Spleen (tissue), 11 donors: ENCODE results near the gene PACSIN1. TPM values are rescaled to one million over a fixed set of nuclear protein-coding genes. Genes with fewer than 3 reads are reported as not detected.

Experiments used
- DNase-seq: peaks from one replicate; pipeline ENCODE4 v3.0.0-alpha.2; 2020
- H3K27ac ChIP-seq, 8 donors: fragments of 200-600 bp; sonication (generic) in 7 of 8; 1 replicate in 4 of 8; 2 replicates in 4 of 8; pipeline versions ENCODE4 v1.5.0 to v1.8.0; 2016 to 2021; ENCODE audit warnings: inconsistent platforms in 4 of 8, mild to moderate bottlenecking in 4 of 8, moderate library complexity in 1 of 8
- H3K27me3 ChIP-seq, 7 donors: fragments of 200-600 bp; sonication (generic) in 6 of 7; replicated peaks in 1 of 7; 1 replicate in 4 of 7; 2 replicates in 3 of 7; pipeline versions ENCODE4 v1.5.0 to v1.8.0; 2016 to 2021; ENCODE audit warnings: inconsistent platforms in 3 of 7, mild to moderate bottlenecking in 1 of 7
- H3K36me3 ChIP-seq, 6 donors: fragments of 200-600 bp; sonication (generic) in 5 of 6; 1 replicate in 4 of 6; 2 replicates in 2 of 6; pipeline versions ENCODE4 v1.5.0 to v1.8.0; 2016 to 2021; ENCODE audit warnings: inconsistent platforms in 2 of 6
- H3K4me1 ChIP-seq, 6 donors: fragments of 200-600 bp; sonication (generic) in 5 of 6; 1 replicate in 3 of 6; 2 replicates in 3 of 6; pipeline versions ENCODE4 v1.5.0 to v1.8.0; 2016 to 2021; ENCODE audit warnings: inconsistent platforms in 3 of 6
- H3K4me3 ChIP-seq, 8 donors: fragments of 200-600 bp; sonication (generic) in 7 of 8; 1 replicate in 4 of 8; 2 replicates in 4 of 8; pipeline versions ENCODE4 v1.5.0 to v1.8.0; 2016 to 2021; ENCODE audit warnings: inconsistent platforms in 4 of 8, mild to moderate bottlenecking in 4 of 8, moderate library complexity in 2 of 8
- H3K9me3 ChIP-seq, 8 donors: fragments of 200-600 bp; sonication (generic) in 7 of 8; 1 replicate in 4 of 8; 2 replicates in 4 of 8; pipeline versions ENCODE4 v1.5.0 to v1.8.0; 2016 to 2021; ENCODE audit warnings: inconsistent platforms in 4 of 8
- CTCF ChIP-seq, 11 experiments: fragments of 200-600 bp in 7 of 11; fragments of 450-650 bp in 4 of 11; sonication (generic) in 4 of 11; IDR thresholded peaks in 8 of 11; conservative IDR thresholded peaks in 3 of 11; 1 replicate in 7 of 11; 2 replicates in 4 of 11; pipeline versions ENCODE4 v1.4.0 to v1.8.0; 2016 to 2021; ENCODE audit warnings: antibody characterized with exemption in 11 of 11, inconsistent platforms in 4 of 11, mild to moderate bottlenecking in 1 of 11
- POLR2A ChIP-seq, 3 donors: fragments of 450-650 bp; IDR thresholded peaks; one replicate each; pipeline ENCODE4 v1.5.1; 2017; ENCODE audit warnings: antibody characterized with exemption in 3 of 3, mild to moderate bottlenecking in 1 of 3
- POLR2AphosphoS5 ChIP-seq, 3 donors: sonication (generic); formaldehyde crosslinking; IDR thresholded peaks; one replicate each; pipeline ENCODE4 v1.5.1; 2017; ENCODE audit warnings: antibody characterized with exemption in 3 of 3
- WGBS, 5 donors: extraction: QIAGEN DNeasy Blood & Tissue Kit in 3 of 5; methylation state at CpG; one replicate each; pipeline versions ENCODE4 v1.1.5 to v1.1.7; 2013 to 2018; 5-methylcytosine and 5-hydroxymethylcytosine counted together
- intact Hi-C: fragments of 100-400 bp; cut with DNase I; formaldehyde crosslinking; loops from one replicate; pipeline ENCODE4 v1.15.0; 2023; ENCODE audit warnings: low total_unique reads
- polyA plus RNA-seq, 3 donors: library from polyadenylated mRNA; stranded (reverse); fragments of 200-250 nt; gene quantifications; one replicate each; pipeline ENCODE4 v1.2.1, GENCODE V29; 2013
- total RNA-seq, 7 donors: library from RNA; depleted of rRNA in 3 of 7; stranded (reverse); fragments of >200 nt in 3 of 7; fragmentation: NEBNext Ultra II Directional in 4 of 7; extraction: Animal tissue kit (Norgen Biotek cat#: 25700) in 4 of 7; gene quantifications; one replicate each; pipeline versions ENCODE4 v1.1.0 to v1.2.1, GENCODE V29; 2016 to 2021
- donor health status: healthy with polysubstance abuse.
- donor health status: DM: no; HTN: no; CAD: no; lungs with moderate emphysema.
- donor health status: DM: no; HTN: no; CAD: no.
- donor health status: Bipolar disorder and iron deficiency.
- donor health status: healthy.
- donor health status: DM: no; HTN: no; CAD: no.
- donor health status: DM: yes; HTN: yes; CAD: no.

The PACSIN1 gene
- total and polyA plus RNA-seq, 10 donors, result 0.66 to 2.8 (median 1.3) TPM

DNA sequence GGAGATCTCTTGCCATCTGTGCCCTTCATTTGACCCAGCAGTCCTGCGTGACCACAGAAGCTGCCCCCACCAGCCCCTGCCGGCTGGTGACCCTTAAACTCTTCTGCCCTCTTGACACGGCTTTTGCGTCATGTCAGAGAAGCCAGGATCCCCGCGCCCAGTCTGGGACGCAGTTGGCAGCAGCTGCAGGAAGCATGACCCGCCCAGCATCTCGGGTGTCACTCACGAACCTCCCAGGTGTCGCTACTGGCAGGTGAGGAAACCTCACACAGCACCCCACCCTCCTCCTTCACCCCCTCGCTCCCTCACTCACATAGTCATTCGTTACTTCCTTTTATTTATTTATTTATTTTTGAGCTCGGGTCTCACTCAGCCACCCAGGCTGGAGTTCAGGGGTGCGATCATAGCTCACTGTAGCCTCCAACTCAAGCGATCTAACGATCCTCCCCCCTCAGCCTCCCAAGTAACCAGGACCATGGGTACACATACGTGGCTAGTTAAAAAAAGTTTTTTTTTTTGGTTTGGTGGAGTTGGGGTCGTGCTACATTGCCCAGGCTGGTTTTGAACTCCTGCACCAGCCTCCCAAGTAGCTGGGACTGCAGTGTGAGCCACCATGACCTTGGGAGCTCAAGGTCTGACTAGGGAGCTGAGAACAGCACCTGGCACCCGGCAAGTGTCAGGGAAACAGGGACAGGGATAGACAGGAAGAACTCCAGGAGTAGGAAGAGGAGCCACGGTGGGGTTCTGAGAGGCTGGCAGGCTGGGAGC is 104.4 kb downstream of the PACSIN1 start:
- WGBS, 5 donors, result 72 to 84% (median 76%) methylated on average over 21 of the region's 21 CpGs
- no peak overlapping the region for H3K4me3 ChIP-seq
- no peaks in the 10 kb centered on the region for H3K36me3 ChIP-seq
- H3K9me3 ChIP-seq, result no peaks in the 10 kb centered on the region
- H3K27ac ChIP-seq, result no peak overlapping the region
- peaks cover 0 to 34% (median 0%) of the 10 kb centered on the region in 7 donors for H3K27me3 ChIP-seq
- TF ChIP-seq POLR2A (IDR thresholded peaks at IDR 0.05) (no peak), POLR2AphosphoS5 (IDR thresholded peaks at IDR 0.05) (no peak), CTCF (IDR thresholded peaks at IDR 0.05 in 8 of 11, conservative IDR thresholded peaks at IDR 0.05 in 3 of 11) (no peak)
- intact Hi-C loops, result no loop called here
- DNase-seq, result no peak
- no peaks in the 10 kb centered on the region for H3K4me1 ChIP-seq

DNA sequence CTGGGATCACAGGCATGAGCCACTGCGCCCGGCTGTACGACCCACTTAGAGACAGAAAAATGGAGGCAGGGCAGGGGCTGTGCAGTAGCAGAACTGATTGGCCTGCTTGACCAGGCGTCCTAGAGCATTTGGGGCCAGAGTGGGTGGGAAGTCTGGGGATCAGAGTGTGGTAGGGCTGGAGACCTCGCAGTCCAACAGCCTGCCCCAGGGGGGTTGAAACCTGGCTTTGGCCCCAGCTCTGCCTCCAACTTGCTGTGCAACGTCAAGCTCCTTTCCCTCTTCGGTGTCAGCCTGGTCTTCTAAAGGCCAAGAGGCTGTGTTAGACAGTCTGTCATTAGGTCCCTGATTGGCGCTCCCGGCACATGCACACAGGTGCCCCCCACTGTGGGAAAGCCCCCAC is 105.5 kb downstream of the PACSIN1 start:
- intact Hi-C loops, result no loop called here
- Histone ChIP-seq H3K27me3 (peaks cover 0 to 29% (median 0%) of the 10 kb centered on the region in 7 donors), H3K9me3 (no peaks in the 10 kb centered on the region), H3K4me1 (no peaks in the 10 kb centered on the region), H3K27ac (no peak overlapping the region), H3K36me3 (no peaks in the 10 kb centered on the region), H3K4me3 (no peak overlapping the region)
- TF ChIP-seq CTCF (IDR thresholded peaks at IDR 0.05 in 8 of 11, conservative IDR thresholded peaks at IDR 0.05 in 3 of 11) (no peak), POLR2A (IDR thresholded peaks at IDR 0.05) (no peak), POLR2AphosphoS5 (IDR thresholded peaks at IDR 0.05) (no peak)
- DNase-seq, result no peak
- WGBS, 5 donors, result 82 to 88% (median 86%) methylated on average over 9 of the region's 9 CpGs

DNA sequence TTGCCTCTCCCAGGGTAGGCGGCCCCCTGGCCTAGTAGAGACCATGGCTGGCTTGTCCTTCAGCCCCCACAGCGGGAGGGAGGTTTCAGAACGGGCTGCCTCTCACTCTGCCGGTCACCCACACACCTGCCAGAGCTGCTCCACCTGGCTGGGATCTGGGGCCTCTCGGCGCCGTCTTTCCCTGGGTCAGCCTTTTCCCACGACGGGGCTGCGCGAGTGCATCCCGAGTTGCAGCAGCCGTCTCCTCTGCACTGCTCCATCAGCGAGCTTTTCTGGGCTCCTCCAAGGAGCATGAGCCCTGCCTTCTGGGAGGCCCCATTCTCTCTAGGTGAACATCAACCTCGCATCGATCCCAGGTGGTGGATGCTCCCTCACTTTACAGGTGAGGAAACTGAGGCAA is 106.1 kb downstream of the PACSIN1 start:
- Histone ChIP-seq H3K4me3 (no peak overlapping the region), H3K27ac (no peak overlapping the region), H3K9me3 (no peaks in the 10 kb centered on the region), H3K27me3 (peaks cover 0 to 29% (median 0%) of the 10 kb centered on the region in 7 donors), H3K4me1 (no peaks in the 10 kb centered on the region), H3K36me3 (no peaks in the 10 kb centered on the region)
- TF ChIP-seq CTCF (IDR thresholded peaks at IDR 0.05 in 8 of 11, conservative IDR thresholded peaks at IDR 0.05 in 3 of 11) (no peak), POLR2A (IDR thresholded peaks at IDR 0.05) (no peak), POLR2AphosphoS5 (IDR thresholded peaks at IDR 0.05) (no peak)
- no peak for DNase-seq
- intact Hi-C loops, result no loop called here
- WGBS, 5 donors, result 79 to 90% (median 87%) methylated on average over 14 to 16 of the region's 16 CpGs

DNA sequence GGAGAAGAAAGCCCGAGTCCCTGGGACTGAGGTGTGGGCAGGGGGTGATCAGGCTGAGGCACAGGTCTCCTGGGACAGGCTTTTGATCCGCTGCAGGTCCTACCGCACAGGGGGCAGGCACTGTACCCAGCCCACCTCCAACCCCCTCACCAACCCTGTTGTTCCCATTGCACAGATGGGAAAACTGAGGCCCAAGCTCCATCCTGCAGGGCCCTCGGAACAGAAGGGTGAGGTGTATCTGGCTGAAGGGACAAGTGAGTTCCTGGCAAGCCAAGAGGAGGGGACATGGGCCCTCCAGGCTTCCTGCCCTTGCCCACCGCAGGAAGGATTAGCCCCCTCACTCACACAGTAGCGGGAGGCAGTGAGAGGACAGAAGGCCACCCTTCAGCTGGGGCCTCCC is 106.7 kb downstream of the PACSIN1 start:
- 80 to 100% (median 85%) methylated on average over 3 to 6 of the region's 6 CpGs for WGBS, 5 donors
- TF ChIP-seq CTCF (IDR thresholded peaks at IDR 0.05 in 8 of 11, conservative IDR thresholded peaks at IDR 0.05 in 3 of 11), result no peak
- no peak for TF ChIP-seq POLR2A (IDR thresholded peaks at IDR 0.05)
- TF ChIP-seq POLR2AphosphoS5 (IDR thresholded peaks at IDR 0.05), result no peak
- Histone ChIP-seq H3K27ac (no peak overlapping the region), H3K9me3 (no peaks in the 10 kb centered on the region), H3K4me1 (no peaks in the 10 kb centered on the region), H3K4me3 (no peak overlapping the region), H3K36me3 (no peaks in the 10 kb centered on the region), H3K27me3 (peaks cover 0 to 26% (median 0%) of the 10 kb centered on the region in 7 donors)
- intact Hi-C loops, result no loop called here
- no peak for DNase-seq
